ENCODE measurements around the gene CCDC159. TPM values are rescaled to one million over a fixed set of nuclear protein-coding genes. Genes with fewer than 3 reads are reported as not detected.
"Not testable (repeated sequence)": the region's sequence is repeated elsewhere in the genome, so short reads cannot be mapped to it uniquely, and the experiment has no call there.

CCDC159 gene
- total RNA-seq = 3.5 and 4.4 TPM in 2 replicates
- 24.0 TPM for polyA plus RNA-seq (2012)

- DNase-seq (ENCODE audit: low read depth) = peak; percentile 100
Measured at GRCh38 chr19:11346104-11346940, at the start of gene CCDC159, which contains the start of gene TMEM205. TSS of gene CCDC159 (plus strand) at chr19:11346519. CDS start at chr19:11346607, 88 bp downstream. TSS of gene TMEM205 (minus strand) at chr19:11346268. CDS start at chr19:11345619, 649 bp downstream.

GRCh38 chr19:11299946-11300810 lies 46.1 kb upstream of the CCDC159 start:
- DNase-seq (ENCODE audit: low read depth) = no peak

GRCh38 chr19:11300811-11301120 lies 45.6 kb upstream of the CCDC159 start:
- no peak for DNase-seq (ENCODE audit: low read depth)

GRCh38 chr19:11304936-11305335 lies 41.4 kb upstream of the CCDC159 start:
- DNase-seq (ENCODE audit: low read depth) = no peak

- DNase-seq (ENCODE audit: low read depth) = no peak
Measured at GRCh38 chr19:11306337-11306736, 40.0 kb upstream of the CCDC159 start.

- DNase-seq (ENCODE audit: low read depth) = not testable (repeated sequence)
Measured at GRCh38 chr19:11320278-11320995, 25.9 kb upstream of the CCDC159 start.

- DNase-seq (ENCODE audit: low read depth) = no peak
Measured at GRCh38 chr19:11321191-11322126, 24.9 kb upstream of the CCDC159 start.

GRCh38 chr19:11322269-11323024 lies 23.9 kb upstream of the CCDC159 start:
- DNase-seq (ENCODE audit: low read depth) = no peak

- DNase-seq (ENCODE audit: low read depth) = no peak
Measured at GRCh38 chr19:11323601-11324078, 22.7 kb upstream of the CCDC159 start.

GRCh38 chr19:11324079-11324661 lies 22.1 kb upstream of the CCDC159 start:
- DNase-seq (ENCODE audit: low read depth) = peak; percentile 71

GRCh38 chr19:11324748-11325389 lies 21.4 kb upstream of the CCDC159 start:
- no peak for DNase-seq (ENCODE audit: low read depth)

GRCh38 chr19:11325544-11325943 lies 20.8 kb upstream of the CCDC159 start:
- DNase-seq (ENCODE audit: low read depth) = no peak

GRCh38 chr19:11330127-11330526 lies 16.2 kb upstream of the CCDC159 start:
- no peak for DNase-seq (ENCODE audit: low read depth)

- no peak for DNase-seq (ENCODE audit: low read depth)
Measured at GRCh38 chr19:11331502-11331901, 14.8 kb upstream of the CCDC159 start.

GRCh38 chr19:11332822-11333221 lies 13.5 kb upstream of the CCDC159 start:
- DNase-seq (ENCODE audit: low read depth) = no peak

- not testable (repeated sequence) for DNase-seq (ENCODE audit: low read depth)
Measured at GRCh38 chr19:11333838-11334237, 12.5 kb upstream of the CCDC159 start.

GRCh38 chr19:11335449-11336146 lies 10.7 kb upstream of the CCDC159 start:
- DNase-seq (ENCODE audit: low read depth) = no peak

GRCh38 chr19:11337080-11337479 lies 9.2 kb upstream of the CCDC159 start:
- DNase-seq (ENCODE audit: low read depth) = no peak
